ENCODE measurements around the gene TNNI3.
"Not testable (repeated sequence)": the region's sequence is repeated elsewhere in the genome, so short reads cannot be mapped to it uniquely, and the experiment has no call there.

The TNNI3 gene

DNA sequence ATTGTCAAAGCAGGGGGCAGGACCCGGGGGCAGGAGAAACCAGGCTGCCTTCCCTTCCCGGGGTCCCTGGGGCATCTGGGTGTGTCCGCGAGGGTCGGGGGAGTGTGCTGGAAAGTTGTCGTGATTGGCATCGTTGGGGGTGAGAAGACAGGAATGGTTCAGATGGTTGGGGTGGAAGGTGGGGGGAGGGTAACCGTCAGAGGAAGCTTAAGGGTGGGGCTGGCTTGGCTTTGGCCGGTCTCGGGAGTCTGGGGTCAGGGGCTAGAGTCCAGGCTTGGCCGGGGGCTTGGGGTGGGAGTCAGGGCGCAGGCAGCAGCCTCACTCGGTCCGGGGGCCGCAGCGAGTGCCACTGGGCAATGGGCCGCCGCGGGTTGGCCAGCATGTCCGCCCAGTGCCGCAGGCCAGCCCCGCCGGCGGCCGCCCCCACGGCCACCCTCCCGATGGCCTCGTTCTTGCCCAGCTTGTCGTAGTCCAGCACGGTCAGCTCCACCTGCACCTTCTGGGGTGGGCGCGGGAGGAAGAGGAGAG is 15.7 kb upstream of the TNNI3 start:
- DNase-seq (ENCODE audit: low spot score): no peak

DNA sequence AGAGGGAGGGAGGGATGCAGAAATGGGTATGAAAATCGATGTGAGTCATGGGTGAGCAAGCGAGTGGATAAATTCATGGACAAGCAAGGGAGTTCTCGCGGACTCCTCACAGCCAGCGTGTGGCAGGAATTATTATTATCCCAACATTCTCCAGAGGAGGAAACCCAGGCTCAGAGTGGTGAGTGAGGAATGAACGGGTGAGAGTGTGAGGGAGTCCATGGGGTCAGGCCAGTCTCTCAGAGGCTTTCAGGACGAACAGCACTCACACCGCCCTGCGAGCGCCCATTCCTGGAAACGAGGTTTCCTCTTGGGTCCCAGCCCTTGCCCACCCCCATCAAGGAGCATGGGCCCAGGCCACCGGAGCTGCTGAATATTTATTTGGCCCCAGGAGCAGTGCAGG is 15.2 kb upstream of the TNNI3 start:
- no peak for DNase-seq (ENCODE audit: low spot score)

DNA sequence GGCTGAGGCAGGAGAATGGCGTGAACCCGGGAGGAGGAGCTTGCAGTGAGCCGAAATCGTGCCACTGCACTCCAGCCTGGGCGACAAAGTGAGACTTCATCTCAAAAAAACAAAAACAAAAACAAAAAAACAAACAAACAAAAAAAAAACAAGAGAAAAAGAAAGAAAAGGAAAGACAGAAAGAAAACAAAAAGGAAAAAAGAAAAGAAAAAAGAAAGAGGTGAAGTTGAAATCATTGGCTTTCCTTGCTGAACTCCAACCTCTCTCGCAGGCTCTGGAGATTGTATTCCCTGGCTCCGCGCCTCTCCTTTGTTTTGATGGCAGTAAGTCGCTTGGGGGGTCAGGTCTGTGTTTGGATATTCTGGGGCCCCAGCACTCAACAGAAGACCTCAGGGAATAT is 14.8 kb upstream of the TNNI3 start:
- DNase-seq (ENCODE audit: low spot score): not testable (repeated sequence)

DNA sequence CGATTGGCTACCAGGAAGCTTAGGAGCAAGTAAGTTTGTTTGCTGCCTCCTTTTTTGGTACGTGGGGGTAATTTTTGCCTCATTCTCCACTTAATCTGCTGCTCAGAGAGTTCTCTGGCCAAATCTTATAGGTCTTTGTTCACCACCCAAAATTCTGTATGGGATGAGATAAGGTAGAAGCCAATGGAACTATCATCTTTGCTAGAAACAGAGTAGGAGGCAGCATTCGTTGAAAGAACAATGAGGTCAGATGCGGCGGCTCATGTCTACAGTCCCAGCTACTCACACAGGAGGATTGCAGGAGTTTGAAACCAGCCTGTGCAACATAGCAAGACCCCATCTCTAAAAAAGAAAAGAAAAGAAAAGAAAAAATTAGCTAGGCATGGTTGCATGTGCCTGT is 13.9 kb upstream of the TNNI3 start:
- no peak for DNase-seq (ENCODE audit: low spot score)

DNA sequence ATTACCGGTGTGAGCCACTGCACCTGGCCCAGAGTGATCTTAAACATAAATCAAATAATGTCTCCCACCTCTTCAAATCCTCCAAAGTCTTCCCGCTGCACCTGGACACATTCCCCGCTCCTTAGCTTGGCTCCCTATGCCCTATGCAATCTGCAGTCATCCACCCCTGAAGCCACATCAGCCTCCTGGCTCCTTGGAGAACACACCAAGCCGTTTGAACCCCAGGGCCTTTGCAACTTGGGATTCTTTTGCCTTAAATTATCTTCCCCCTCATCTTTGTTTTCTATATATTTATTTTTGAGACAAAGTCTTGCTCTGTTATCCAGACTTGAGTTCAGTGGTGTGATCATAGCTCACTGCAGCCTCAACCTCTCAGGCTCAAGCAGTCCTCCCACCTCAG is 11.6 kb upstream of the TNNI3 start:
- DNase-seq (ENCODE audit: low spot score): no peak

DNA sequence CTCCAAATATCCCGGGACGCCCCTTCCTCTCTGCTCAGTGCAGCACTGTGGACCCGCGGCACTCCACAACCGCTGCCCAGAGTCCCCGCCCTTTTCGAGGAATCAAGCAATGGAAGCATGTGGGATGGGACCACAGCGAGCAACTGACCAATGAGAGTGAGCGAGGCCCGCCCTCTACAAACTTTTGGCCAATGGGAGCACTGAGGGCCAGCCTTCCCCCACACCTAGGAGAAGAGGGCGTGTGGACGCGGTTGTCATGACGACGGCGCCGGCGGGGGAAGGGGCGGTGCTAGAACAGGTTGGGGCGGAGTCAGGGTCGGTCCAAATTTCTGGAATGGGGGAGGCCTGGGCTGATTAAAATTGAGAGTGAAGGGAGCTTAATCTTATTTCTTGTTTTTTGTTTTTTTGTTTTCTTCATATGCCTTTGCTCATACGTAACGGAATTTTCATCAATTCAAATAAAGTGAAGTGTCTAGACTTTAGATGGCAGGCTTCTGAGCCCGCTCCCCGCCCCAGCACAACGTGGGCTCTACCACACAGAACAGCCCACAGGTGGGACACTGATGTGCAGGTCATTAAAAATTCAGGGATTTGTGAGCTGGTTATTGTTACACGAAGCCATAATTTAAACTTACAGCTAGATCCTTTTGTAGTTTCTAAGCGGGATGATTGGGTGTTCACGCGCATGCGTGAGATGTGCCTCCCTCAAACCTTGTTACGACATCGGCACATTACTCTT is 9.2 kb upstream of the TNNI3 start, which contains the start of gene DNAAF3:
Gene DNAAF3, minus strand, starts transcription at position 84 of the 739 bp plus-strand sequence. CDS start 200 bp downstream, outside the sequence.
- DNase-seq (ENCODE audit: low spot score): peak; percentile 90

DNA sequence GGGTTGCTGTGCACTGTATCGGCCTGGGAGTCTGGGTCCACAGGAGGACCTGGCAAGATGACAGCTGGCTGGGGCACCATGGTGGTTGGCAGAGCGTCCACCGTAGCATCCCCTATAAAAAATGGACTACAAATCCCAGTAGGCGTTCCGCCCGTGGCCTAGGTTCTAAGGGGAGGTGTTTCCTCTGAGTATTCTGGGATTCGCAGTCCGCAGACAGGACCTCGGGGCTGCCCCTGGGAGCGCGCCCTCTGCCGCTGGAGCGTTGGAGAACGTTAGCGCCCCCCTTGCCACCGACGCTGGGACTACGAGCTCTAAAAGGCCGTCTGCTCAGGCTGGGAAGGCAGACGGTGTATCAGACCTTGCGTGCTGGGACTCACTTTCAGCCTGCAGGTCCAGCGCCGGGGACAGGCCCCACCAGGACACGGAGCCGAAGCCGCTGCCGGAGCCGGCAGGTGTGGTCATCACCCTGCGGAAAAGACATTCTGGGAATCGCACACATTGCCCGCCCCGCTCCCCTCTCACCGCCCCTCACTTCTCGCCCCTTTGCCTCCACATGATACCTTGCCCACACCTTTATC is 8.5 kb upstream of the TNNI3 start:
- DNase-seq (ENCODE audit: low spot score): peak; percentile 69

DNA sequence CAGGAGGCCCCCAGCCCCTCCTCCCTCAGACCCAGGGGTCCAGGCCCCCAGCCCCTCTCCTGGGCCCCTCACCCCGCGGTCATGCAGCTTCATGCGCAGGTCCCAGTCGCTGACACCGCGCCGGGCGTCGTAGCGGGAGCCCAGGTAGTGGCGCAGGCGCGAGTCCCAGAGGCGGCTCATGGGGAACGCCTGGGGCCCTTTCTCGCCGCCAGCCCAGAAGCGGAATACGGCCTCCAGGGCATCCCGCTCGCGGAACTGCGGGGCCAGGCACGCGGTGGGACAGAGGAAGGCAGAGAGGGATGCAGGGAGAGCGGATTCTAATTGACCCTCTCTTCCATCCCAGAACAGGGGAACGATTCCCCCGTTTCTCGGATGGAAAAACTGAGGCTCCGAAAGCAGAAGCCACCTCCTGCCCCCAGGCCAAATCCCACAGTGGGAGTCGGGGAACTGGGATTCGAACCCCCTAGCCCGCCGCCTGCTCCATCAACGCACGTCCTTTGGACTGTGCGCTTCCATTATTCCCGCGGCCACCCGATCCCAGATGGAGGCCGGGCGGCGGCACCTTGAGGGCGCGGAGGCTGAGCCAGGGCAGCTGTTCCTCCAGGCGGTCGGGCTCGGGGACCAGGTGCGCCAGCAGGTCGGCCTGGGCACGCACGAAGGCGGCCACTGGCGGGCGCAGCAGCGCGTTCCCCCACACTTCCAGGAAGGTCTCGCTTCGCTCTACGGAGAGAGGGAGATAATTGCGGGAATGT is 4.2 kb upstream of the TNNI3 start:
- DNase-seq (ENCODE audit: low spot score): no peak

DNA sequence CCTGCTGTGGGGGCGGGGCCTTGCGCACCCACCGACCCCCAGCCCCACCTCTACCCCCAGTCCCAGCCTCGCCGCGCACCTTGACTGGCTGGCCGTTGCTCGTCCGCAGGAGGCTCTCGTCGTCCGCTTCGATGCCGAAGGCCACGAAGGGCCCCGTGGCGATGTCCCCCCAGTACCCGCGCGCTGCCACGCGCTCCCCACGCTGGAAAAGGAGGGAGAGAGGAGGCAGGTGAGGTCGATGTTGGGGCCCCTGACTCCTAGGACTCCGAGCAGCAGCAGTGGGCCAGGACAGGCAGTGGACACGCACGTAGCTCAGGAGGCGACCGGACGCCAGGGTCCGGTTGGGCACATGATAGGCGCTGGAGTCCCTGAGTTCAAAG is 3.4 kb upstream of the TNNI3 start:
- DNase-seq (ENCODE audit: low spot score): no peak

DNA sequence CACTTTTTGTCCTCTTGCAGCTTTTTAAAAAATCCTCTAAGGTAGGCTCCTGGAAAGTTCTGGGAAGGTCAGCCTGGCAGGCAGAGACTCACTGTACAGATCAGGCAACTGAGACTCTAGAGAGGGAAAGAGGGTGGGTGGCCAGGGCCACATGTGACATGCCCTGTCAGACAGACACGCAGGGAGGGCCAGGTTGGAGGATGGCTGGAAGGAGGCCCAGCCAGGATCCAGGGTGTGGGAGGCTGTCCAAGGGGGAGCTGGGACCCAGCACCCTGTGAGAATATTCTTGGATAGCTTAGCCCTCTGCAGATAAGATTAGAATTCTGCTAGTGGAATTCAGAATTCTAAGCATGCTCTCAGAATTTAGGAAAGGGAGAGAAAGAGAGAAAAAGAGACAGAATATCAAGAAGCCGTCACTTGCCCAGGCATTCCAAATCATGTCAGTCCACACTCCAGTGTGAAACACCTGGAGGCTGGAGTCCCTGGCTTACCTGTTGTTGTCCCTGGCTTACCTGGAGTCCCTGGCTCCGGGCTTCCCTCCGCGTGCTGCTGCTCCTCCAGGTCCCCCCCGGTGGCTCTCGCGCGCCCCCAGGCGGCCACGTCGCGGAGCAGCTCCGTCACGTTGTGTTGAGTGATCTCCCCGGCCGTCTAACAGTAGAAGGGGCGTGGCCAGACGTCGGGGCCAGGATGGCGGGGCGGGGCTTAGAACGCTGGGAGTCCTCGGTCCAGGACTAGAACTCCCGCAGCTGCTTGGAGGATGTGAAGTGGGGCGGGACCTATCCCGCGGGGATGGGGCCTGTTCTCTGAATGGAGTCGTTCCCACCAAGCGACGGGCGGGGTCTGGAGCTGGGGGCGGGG is 2.8 kb upstream of the TNNI3 start:
- peak; percentile 68 for DNase-seq (ENCODE audit: low spot score)

DNA sequence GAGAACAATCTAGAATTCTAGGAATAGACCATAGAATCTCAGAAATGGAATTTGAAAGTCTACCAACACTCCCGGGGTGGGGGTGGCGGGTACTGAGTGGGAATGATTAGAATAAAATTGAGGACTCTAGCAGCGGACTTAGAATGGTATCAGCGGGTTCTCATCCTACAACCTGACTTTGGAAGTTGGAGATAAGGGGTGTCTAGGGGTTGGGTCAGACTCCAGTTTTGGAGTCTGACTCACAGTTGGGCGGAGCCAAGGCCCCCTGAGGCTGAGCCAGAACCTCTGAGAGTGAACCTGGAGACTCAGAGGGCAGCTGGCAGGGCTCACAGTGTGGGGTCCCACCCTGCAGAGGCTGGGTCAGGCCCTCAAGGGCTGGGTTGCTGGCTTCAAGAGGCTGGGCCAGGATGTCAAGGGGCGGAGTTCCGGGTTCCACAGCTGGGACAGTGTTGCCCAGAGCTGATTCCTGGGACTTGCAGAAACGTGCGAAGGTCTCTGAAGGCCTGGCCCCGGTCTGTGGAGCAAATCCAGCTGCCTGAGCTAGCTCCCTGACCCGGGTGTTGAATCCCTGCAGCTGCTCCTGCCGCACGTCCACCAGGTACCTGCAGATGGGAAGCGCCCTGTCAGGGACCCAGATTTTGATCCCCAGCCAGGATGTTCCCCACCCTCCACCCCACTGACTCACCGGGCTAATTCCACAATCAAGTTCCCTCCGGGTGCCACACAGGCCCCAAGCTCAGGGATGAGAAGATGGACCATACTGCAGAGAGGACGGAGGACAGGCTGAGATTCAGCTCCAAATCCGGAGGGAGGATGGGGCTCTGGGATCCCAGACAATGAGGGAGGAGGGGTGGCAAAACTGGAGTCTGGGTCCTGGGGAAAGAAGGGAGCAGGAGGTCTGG is 1.6 kb upstream of the TNNI3 start:
- no peak for DNase-seq (ENCODE audit: low spot score)

DNA sequence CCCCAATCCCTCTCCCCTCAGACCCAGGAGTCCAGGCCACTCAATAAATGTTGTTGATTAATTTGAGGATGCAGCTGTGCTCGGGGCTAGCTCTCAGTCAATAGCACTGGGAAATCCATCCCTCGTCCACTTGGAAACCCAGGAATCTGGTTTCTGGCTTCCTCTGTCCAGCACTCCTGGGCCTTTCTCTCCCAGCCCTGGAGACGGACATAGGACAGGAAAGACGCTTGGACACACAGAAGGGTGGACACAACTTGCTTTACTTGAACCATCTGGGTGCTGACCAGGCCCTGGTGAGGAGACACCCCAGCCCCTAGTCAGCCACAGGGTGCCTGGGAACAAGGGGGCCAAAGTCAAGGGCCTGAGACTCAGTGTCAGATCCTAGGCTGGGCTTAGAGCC is 891 bp upstream of the TNNI3 start:
- no peak for DNase-seq (ENCODE audit: low spot score)

DNA sequence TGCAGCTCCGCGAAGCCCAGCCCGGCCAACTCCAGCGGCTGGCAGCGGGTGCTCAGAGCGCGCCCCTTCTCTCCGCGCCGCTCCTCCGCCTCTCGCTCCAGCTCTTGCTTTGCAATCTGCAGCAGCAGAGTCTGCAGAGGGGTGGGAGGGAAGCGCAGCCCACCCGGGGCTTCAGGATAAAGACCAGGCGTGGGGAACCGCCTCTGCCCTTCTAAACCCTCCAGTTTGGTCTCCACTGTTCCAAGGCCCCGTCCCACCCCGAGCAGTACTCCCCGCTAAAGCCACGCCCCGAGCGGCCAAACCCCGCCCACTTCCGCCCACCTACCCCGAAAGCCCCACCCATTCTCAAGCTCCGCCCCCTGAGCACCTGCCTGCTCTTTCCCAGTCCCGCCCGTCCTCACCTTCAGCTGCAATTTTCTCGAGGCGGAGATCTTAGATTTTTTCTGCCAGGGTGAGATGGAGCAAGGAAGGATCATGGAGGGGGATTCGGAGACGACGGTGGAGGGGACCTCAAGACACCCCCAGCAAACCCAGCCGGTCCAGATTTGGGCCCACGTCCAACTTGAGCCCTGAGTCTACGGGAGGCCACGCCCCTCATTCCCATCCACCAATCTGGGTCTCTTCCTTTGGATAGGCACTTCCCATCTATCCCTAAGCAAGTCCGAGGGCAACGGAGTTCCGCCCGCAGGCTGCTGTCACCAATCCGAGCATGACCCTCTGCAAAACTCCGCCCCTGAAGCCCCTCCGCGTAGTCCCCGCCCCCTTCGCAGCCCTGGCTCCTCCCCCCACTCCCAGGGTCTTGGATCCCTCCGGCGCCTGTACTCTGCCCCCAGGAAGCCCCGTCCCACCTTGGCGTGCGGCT is 1.1 kb downstream of the TNNI3 start:
- peak; percentile 66 for DNase-seq (ENCODE audit: low spot score)

DNA sequence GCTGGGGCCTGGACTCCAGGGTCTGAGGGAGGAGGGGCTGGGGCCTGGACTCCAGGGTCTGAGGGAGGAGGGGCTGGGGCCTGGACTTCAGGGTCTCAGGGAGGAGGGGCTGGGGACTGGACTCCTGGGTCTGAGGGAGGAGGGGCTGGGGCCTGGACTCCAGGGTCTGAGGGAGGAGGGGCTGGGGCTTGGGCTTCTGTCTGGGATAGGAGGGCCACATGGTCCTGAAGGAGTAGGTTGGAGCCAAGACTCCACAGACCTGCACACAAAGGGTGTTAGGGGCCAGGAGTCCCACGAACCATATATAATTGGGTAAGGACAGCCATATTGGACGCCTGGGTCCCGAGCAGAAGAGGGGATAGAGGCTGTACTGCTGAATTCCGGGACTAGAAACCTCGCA is 1.7 kb downstream of the TNNI3 start:
- DNase-seq (ENCODE audit: low spot score): not testable (repeated sequence)

DNA sequence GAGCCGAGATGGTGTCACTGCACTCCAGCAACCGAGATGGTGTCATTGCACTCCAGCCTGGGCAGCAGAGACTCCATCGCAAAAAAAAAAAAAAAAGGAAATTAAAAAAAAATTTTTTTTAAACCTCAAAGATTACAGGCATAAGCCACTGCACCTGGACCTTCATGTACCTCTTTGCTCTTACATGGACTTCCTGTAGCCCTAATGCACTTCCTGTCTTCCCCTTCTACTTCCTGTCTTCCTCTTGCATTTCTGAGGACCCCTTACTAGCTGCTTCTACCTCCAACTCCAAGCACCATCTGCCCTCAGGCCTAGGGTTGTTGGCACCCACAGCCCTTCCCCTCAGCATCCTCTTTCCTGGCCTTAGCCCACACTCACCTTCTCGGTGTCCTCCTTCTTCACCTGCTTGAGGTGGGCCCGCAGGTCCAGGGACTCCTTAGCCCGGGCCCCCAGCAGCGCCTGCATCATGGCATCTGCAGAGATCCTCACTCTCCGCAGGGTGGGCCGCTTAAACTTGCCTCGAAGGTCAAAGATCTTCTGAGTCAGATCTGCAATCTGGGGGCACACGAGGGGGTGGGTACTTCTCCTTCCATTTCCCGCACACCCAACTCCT is 3.8 kb downstream of the TNNI3 start:
- no peak for DNase-seq (ENCODE audit: low spot score)

DNA sequence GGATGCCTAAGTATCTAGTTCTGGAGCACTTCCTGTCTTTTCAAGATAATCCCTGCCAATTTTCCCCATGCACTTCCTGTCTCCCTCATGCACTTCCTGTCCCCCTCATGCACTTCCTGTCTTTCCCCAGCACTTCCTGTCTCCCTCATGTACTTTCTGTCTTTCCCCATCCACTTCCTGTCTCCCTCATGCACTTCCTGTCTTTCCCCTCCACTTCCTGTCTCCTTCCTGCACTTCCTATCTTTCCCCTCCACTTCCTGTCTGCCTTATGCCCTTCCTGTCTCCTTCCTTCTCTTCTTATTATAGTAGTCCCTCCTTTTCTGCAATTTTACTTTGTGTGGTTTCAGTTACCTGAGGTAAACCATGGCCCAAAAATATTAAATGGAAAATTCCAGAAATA is 5.5 kb downstream of the TNNI3 start:
- DNase-seq (ENCODE audit: low spot score): no peak

DNA sequence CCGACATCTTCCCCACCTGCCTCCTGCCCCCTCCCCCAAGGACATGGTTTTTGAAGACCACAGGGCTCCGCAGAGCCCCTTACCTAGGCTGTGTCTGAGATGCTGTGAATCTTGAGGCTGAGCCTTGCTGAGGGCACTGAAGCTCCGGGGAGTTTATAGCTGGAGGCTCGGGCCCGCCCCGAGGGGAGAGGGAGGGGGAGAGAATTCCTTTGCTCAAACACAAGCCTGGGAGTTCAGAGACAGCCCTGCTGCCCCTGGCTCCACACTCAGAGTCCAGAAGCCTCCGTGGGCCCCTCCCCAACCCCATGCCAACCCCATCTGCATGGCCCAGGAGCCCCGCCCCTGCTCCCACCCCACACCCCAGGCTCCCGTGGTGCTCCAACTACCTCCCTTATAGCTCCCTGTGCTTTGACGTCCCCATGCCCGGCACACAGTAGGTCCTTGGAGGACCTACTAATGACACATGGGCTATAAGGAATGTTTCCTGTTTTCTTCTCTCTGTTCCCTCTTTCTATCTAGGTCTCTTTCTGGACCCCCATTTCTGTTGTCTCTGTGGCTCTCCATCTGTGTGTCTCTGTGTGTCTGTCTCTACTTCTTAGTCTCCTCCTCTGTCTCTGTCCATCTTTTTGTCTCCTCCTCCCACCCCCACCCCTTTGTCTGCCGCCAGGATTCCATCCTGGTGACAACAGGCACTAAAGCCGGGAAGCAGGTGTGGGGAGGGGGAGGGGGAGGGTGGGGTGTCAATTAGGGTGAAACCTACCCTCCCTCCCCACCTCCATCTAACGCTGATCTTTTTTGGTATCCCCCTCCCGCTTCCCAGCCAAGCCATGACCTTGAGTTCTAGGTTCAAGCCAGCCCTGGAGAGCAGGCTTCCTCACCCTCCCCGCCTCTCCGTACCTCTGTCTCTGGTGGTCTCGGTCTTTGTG is 8.2 kb downstream of the TNNI3 start, which contains the start of gene TNNT1:
Gene TNNT1, minus strand, starts transcription at position 129 of the 926 bp plus-strand sequence. CDS start 2,049 bp downstream, outside the sequence.
- no peak for DNase-seq (ENCODE audit: low spot score)
